Measurements from ENCODE around the gene CEP55. TPM values are rescaled to one million over a fixed set of nuclear protein-coding genes. Genes with fewer than 3 reads are reported as not detected.

CEP55 gene
- total and polyA plus RNA-seq, 2 experiments from 2014 or later = 14.9 to 21.5 TPM

GRCh38 chr10:93475871-93476270, 20.5 kb upstream of the CEP55 start:
- Histone ChIP-seq H3K27ac (peak overlapping the region; percentile 96), H3K9me2 (ENCODE audit: insufficient read depth) (no peaks in the 10 kb centered on the region), H3K36me3 (ENCODE audit: low read depth) (peaks cover 8% of the 10 kb centered on the region), H4K20me1 (ENCODE audit: insufficient read depth) (no peaks in the 10 kb centered on the region), H3K9me3 (ENCODE audit: low read depth) (no peaks in the 10 kb centered on the region), H3F3A (ENCODE audit: insufficient read depth) (peaks cover 70% of the 10 kb centered on the region), H3K4me2 (ENCODE audit: unreplicated experiment) (peak overlapping the region; percentile 13), H3K4me3 (no peak overlapping the region), H3K27me3 (replicated peaks; ENCODE audit: insufficient read depth) (no peaks in the 10 kb centered on the region), H3K4me1 (ENCODE audit: insufficient read depth) (peaks cover 65% of the 10 kb centered on the region), H3K79me2 (ENCODE audit: insufficient read depth) (peaks cover 94% of the 10 kb centered on the region), H2AFZ (no peak overlapping the region), H3K9ac (peak overlapping the region; percentile 36)
- in situ Hi-C loops (cut with MboI) = no loop called here
- WGBS, 2 experiments (ENCODE audit: low coverage in 1 of 2, low lambda C conversion rate in 2 of 2, missing lambda C conversion rate in 2 of 2) = 2 to 3% methylated on average over 2 of the region's 2 CpGs
- DNase-seq = peak; percentile 74
- TF ChIP-seq EZH2 (IDR thresholded peaks at IDR 0.05; ENCODE audit: insufficient read depth, poor library complexity, severe bottlenecking) (no peak), EZH2phosphoT487 (IDR thresholded peaks at IDR 0.05; ENCODE audit: insufficient read depth, low read depth) (no peak)

GRCh38 chr10:93476756-93477155, 19.7 kb upstream of the CEP55 start:
- Histone ChIP-seq H2AFZ (no peak overlapping the region), H3K27me3 (replicated peaks; ENCODE audit: insufficient read depth) (no peaks in the 10 kb centered on the region), H3F3A (ENCODE audit: insufficient read depth) (peaks cover 72% of the 10 kb centered on the region), H3K4me2 (ENCODE audit: unreplicated experiment) (peak overlapping the region; percentile 67), H3K36me3 (ENCODE audit: low read depth) (peaks cover 8% of the 10 kb centered on the region), H3K4me3 (peak overlapping the region; percentile 25), H3K27ac (peak overlapping the region; percentile 96), H4K20me1 (ENCODE audit: insufficient read depth) (no peaks in the 10 kb centered on the region), H3K79me2 (ENCODE audit: insufficient read depth) (peaks cover 100% of the 10 kb centered on the region), H3K9me3 (ENCODE audit: low read depth) (no peaks in the 10 kb centered on the region), H3K4me1 (ENCODE audit: insufficient read depth) (peaks cover 58% of the 10 kb centered on the region), H3K9ac (peak overlapping the region; percentile 45; the same call in 1 of the 2 replicates), H3K9me2 (ENCODE audit: insufficient read depth) (no peaks in the 10 kb centered on the region)
- TF ChIP-seq EZH2 (IDR thresholded peaks at IDR 0.05; ENCODE audit: insufficient read depth, poor library complexity, severe bottlenecking) (no peak), EZH2phosphoT487 (IDR thresholded peaks at IDR 0.05; ENCODE audit: insufficient read depth, low read depth) (no peak)
- no peak for DNase-seq
- in situ Hi-C loops (cut with MboI) = no loop called here
- whole genome bisulfite sequencing, 2 experiments (ENCODE audit: low coverage in 1 of 2, low lambda C conversion rate in 2 of 2, missing lambda C conversion rate in 2 of 2) = 88 to 93% methylated on average over 2 of the region's 2 CpGs

- TF ChIP-seq EZH2 (IDR thresholded peaks at IDR 0.05; ENCODE audit: insufficient read depth, poor library complexity, severe bottlenecking) (no peak), EZH2phosphoT487 (IDR thresholded peaks at IDR 0.05; ENCODE audit: insufficient read depth, low read depth) (no peak)
- no peaks in the 10 kb centered on the region for H3K9me2 ChIP-seq (ENCODE audit: insufficient read depth)
- H3F3A ChIP-seq (ENCODE audit: insufficient read depth) = peaks cover 57% of the 10 kb centered on the region
- H3K9ac ChIP-seq = 0 out of 2 replicates have a peak overlapping the region, but pooled peaks have one; percentile 99
- H3K79me2 ChIP-seq (ENCODE audit: insufficient read depth) = peaks cover 82% of the 10 kb centered on the region
- peaks cover 8% of the 10 kb centered on the region for H3K36me3 ChIP-seq (ENCODE audit: low read depth)
- no peaks in the 10 kb centered on the region for H4K20me1 ChIP-seq (ENCODE audit: insufficient read depth)
- no peak for DNase-seq
- H2AFZ ChIP-seq = no peak overlapping the region
- peak overlapping the region; percentile 88 for H3K4me3 ChIP-seq
- no peaks in the 10 kb centered on the region for H3K27me3 ChIP-seq (replicated peaks; ENCODE audit: insufficient read depth)
- in situ Hi-C loops (cut with MboI) = no loop called here
- H3K9me3 ChIP-seq (ENCODE audit: low read depth) = no peaks in the 10 kb centered on the region
- WGBS, 2 experiments (ENCODE audit: low coverage in 1 of 2, low lambda C conversion rate in 2 of 2, missing lambda C conversion rate in 2 of 2) = 78 to 81% methylated on average over 6 of the region's 6 CpGs
- H3K4me1 ChIP-seq (ENCODE audit: insufficient read depth) = peaks cover 51% of the 10 kb centered on the region
- H3K4me2 ChIP-seq (ENCODE audit: unreplicated experiment) = peak overlapping the region; percentile 86
- peak overlapping the region; percentile 98 for H3K27ac ChIP-seq
Measured at GRCh38 chr10:93478873-93479272, 17.5 kb upstream of the CEP55 start.

- Histone ChIP-seq H3K4me3 (peak overlapping the region; percentile 88), H2AFZ (peak overlapping the region; percentile 56), H3K36me3 (ENCODE audit: low read depth) (peaks cover 4% of the 10 kb centered on the region), H3K27me3 (replicated peaks; ENCODE audit: insufficient read depth) (no peaks in the 10 kb centered on the region), H3K79me2 (ENCODE audit: insufficient read depth) (peaks cover 53% of the 10 kb centered on the region), H3K27ac (peak overlapping the region; percentile 98), H3K9me2 (ENCODE audit: insufficient read depth) (no peaks in the 10 kb centered on the region), H3F3A (ENCODE audit: insufficient read depth) (peaks cover 31% of the 10 kb centered on the region), H4K20me1 (ENCODE audit: insufficient read depth) (no peaks in the 10 kb centered on the region), H3K9ac (peak overlapping the region; percentile 99), H3K4me1 (ENCODE audit: insufficient read depth) (peaks cover 24% of the 10 kb centered on the region), H3K9me3 (ENCODE audit: low read depth) (no peaks in the 10 kb centered on the region), H3K4me2 (ENCODE audit: unreplicated experiment) (peak overlapping the region; percentile 86)
- no peak for DNase-seq
- in situ Hi-C loops (cut with MboI) = loop anchor here (10.0 kb wide), 1 partner anchor 107 kb away; no protein-coding TSS in a partner anchor
- no peak for TF ChIP-seq EZH2phosphoT487 (IDR thresholded peaks at IDR 0.05; ENCODE audit: insufficient read depth, low read depth)
- no peak for TF ChIP-seq EZH2 (IDR thresholded peaks at IDR 0.05; ENCODE audit: insufficient read depth, poor library complexity, severe bottlenecking)
- 0 to 3% methylated on average over 7 of the region's 7 CpGs for WGBS, 2 experiments (ENCODE audit: low coverage in 1 of 2, low lambda C conversion rate in 2 of 2, missing lambda C conversion rate in 2 of 2)
Measured at GRCh38 chr10:93481637-93482144, 14.7 kb upstream of the CEP55 start.
